HUES64 (cell line): Measurements from ENCODE around the gene TPST2.
A peak's percentile ranks its signal among the peaks of the same experiment; 100 is the strongest.

Experiments used
- H3K27ac ChIP-seq: 2 replicates; pipeline ENCODE4 v1.7.0; 2013; ENCODE audit warnings: low read depth, low read length, inconsistent platforms
- H3K27me3 ChIP-seq: 2 replicates; pipeline ENCODE4 v1.6.1; 2013; ENCODE audit warnings: mild to moderate bottlenecking, low read length; ENCODE audit not compliant: insufficient read depth
- H3K36me3 ChIP-seq: 2 replicates; pipeline ENCODE4 v1.6.1; 2013; ENCODE audit warnings: mild to moderate bottlenecking, low read length; ENCODE audit not compliant: insufficient read depth
- H3K4me1 ChIP-seq: 2 replicates; pipeline ENCODE4 v1.6.1; 2013; ENCODE audit warnings: mild to moderate bottlenecking, low read length, moderate library complexity; ENCODE audit not compliant: insufficient read depth
- H3K4me3 ChIP-seq: 2 replicates; pipeline ENCODE4 v1.5.1; 2013; ENCODE audit warnings: mild to moderate bottlenecking, low read length, moderate library complexity
- H3K9ac ChIP-seq: 2 replicates; pipeline ENCODE4 v1.6.1; 2013; ENCODE audit warnings: mild to moderate bottlenecking, low read depth, low read length
- H3K9me3 ChIP-seq: 2 replicates; pipeline ENCODE4 v1.6.1; 2013; ENCODE audit warnings: low read depth, low read length; ENCODE audit not compliant: insufficient read depth
- WGBS: fragments of 150-250, 120-280 bp; methylation state at CpG from one replicate; pipeline ENCODE4 v1.1.7; 2013; ENCODE audit warnings: missing lambda C conversion rate; 5-methylcytosine and 5-hydroxymethylcytosine counted together

TPST2 gene

DNA sequence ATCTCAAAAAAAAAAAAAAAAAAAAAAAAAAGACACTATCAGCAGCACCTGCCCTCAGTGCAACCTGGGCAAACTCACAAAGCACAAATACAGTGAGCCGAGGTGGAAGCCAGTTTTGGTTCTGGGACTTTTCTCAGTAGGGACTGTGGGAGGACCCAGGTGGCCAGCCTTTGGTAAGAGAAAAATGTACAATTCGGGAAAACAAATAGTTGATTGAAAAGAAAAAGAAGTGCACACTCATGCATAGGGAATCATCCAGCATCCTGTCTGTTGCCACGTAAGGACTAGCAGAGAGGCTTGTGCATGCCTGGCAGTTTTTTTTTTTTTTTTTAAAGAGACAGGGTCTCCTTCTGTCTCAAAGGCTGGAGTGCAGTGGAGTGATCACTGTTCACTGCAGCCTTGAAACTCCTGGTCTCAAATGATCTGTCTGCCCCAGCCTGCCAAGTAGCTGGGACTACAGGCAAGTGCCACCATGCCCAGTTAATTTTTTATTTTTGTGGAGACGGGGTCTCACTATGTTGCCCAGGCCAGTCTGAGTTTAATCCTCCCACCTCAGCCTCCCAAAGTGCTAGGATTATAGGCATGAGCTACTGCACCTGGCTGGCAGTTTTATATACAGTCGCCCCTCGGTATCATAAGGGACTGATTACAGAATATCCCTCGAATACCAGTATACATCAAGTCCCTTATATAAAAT lies 36.7 kb downstream of the TPST2 start:
- H3K9me3 ChIP-seq: no peaks in the 10 kb centered on the region
- no peak overlapping the region for H3K27ac ChIP-seq
- peaks cover 35% of the 10 kb centered on the region for H3K4me1 ChIP-seq
- no peak overlapping the region for H3K9ac ChIP-seq
- 80% methylated on average over 7 of the region's 7 CpGs for WGBS
- no peaks in the 10 kb centered on the region for H3K27me3 ChIP-seq
- no peak overlapping the region for H3K4me3 ChIP-seq
- no peaks in the 10 kb centered on the region for H3K36me3 ChIP-seq

- no peak overlapping the region for H3K4me3 ChIP-seq
- no peaks in the 10 kb centered on the region for H3K9me3 ChIP-seq
- H3K27ac ChIP-seq: no peak overlapping the region
- 54% methylated on average over 9 of the region's 10 CpGs for WGBS
- peaks cover 33% of the 10 kb centered on the region for H3K4me1 ChIP-seq
- H3K9ac ChIP-seq: no peak overlapping the region
- no peaks in the 10 kb centered on the region for H3K27me3 ChIP-seq
- peaks cover 1% of the 10 kb centered on the region; the same call in 1 of the 2 replicates for H3K36me3 ChIP-seq
Measured at GRCh38 chr22:26552466-26552865, 37.5 kb downstream of the TPST2 start.

GRCh38 chr22:26551568-26551967 lies 38.4 kb downstream of the TPST2 start:
- no peaks in the 10 kb centered on the region for H3K27me3 ChIP-seq
- H3K9ac ChIP-seq: no peak overlapping the region
- H3K9me3 ChIP-seq: no peaks in the 10 kb centered on the region
- WGBS: 87% methylated on average over 2 of the region's 2 CpGs
- H3K27ac ChIP-seq: no peak overlapping the region; the same call in 1 of the 2 replicates
- peaks cover 7% of the 10 kb centered on the region; the same call in 1 of the 2 replicates for H3K36me3 ChIP-seq
- H3K4me1 ChIP-seq: peaks cover 33% of the 10 kb centered on the region
- H3K4me3 ChIP-seq: no peak overlapping the region

- H3K27ac ChIP-seq: peak overlapping the region; percentile 39; the same call in 1 of the 2 replicates
- H3K9ac ChIP-seq: peak overlapping the region; percentile 40; the same call in 1 of the 2 replicates
- WGBS: 74% methylated on average over 8 of the region's 8 CpGs
Measured at GRCh38 chr22:26550498-26551033, 39.4 kb downstream of the TPST2 start.

DNA sequence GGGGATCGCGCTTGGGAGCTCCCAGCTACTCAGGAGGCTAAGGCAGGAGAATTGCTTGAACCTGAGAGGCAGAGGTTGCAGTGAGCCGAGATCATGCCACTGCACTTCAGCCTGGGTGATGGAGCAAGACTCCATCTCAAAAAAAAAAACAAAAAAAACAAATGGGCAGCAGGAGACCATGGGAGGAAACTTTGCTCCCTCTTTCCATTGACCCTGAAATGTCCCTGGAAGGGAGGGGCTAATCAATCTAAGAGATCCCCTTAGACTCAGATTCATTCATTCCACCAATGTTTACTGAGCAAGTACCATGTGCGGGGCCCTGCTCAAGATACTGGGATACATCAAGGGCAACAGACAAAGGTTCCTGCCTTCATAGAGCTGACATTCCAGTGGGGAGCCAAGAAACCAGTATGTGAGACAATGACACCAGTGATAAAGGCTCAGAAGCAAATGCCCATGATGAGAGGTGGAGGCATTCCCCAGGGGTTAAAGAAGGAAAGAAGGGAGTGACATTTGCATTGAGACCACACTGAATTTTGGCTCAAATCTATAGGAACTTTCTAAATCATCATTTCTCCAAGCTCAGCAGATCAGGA lies 39.9 kb downstream of the TPST2 start:
- peak overlapping the region; percentile 39; the same call in 1 of the 2 replicates for H3K27ac ChIP-seq
- no peak overlapping the region for H3K4me3 ChIP-seq
- H3K9ac ChIP-seq: no peak overlapping the region
- no peaks in the 10 kb centered on the region for H3K27me3 ChIP-seq
- H3K36me3 ChIP-seq: peaks cover 7% of the 10 kb centered on the region; the same call in 1 of the 2 replicates
- WGBS: 94% methylated on average over 4 of the region's 4 CpGs
- H3K9me3 ChIP-seq: no peaks in the 10 kb centered on the region
- H3K4me1 ChIP-seq: peaks cover 24% of the 10 kb centered on the region

More at GRCh38 chr22:26550498-26551033, 39.4 kb downstream of the TPST2 start:
- H3K4me3 ChIP-seq: no peak overlapping the region
- H3K4me1 ChIP-seq: peaks cover 29% of the 10 kb centered on the region
- H3K27me3 ChIP-seq: no peaks in the 10 kb centered on the region
- peaks cover 7% of the 10 kb centered on the region; the same call in 1 of the 2 replicates for H3K36me3 ChIP-seq
- no peaks in the 10 kb centered on the region for H3K9me3 ChIP-seq

- no peak overlapping the region for H3K9ac ChIP-seq
- H3K4me3 ChIP-seq: no peak overlapping the region
- 93% methylated on average over 6 of the region's 6 CpGs for WGBS
- peaks cover 24% of the 10 kb centered on the region for H3K4me1 ChIP-seq
- peaks cover 7% of the 10 kb centered on the region; the same call in 1 of the 2 replicates for H3K36me3 ChIP-seq
- no peak overlapping the region for H3K27ac ChIP-seq
- H3K27me3 ChIP-seq: no peaks in the 10 kb centered on the region
- no peaks in the 10 kb centered on the region for H3K9me3 ChIP-seq
Measured at GRCh38 chr22:26548984-26549383, 40.9 kb downstream of the TPST2 start.

GRCh38 chr22:26548303-26548702 lies 41.6 kb downstream of the TPST2 start:
- no peak overlapping the region for H3K27ac ChIP-seq
- no peak overlapping the region for H3K4me3 ChIP-seq
- no peaks in the 10 kb centered on the region for H3K9me3 ChIP-seq
- no peak overlapping the region for H3K9ac ChIP-seq
- no peaks in the 10 kb centered on the region for H3K27me3 ChIP-seq
- peaks cover 24% of the 10 kb centered on the region for H3K4me1 ChIP-seq
- WGBS: 89% methylated on average over 3 of the region's 3 CpGs
- peaks cover 7% of the 10 kb centered on the region; the same call in 1 of the 2 replicates for H3K36me3 ChIP-seq

GRCh38 chr22:26547837-26548236 lies 42.1 kb downstream of the TPST2 start:
- Histone ChIP-seq H3K27ac (no peak overlapping the region), H3K36me3 (peaks cover 10% of the 10 kb centered on the region), H3K4me1 (peaks cover 21% of the 10 kb centered on the region), H3K9me3 (no peaks in the 10 kb centered on the region), H3K27me3 (no peaks in the 10 kb centered on the region), H3K9ac (no peak overlapping the region), H3K4me3 (no peak overlapping the region)
- 97% methylated on average over 3 of the region's 4 CpGs for WGBS

GRCh38 chr22:26547426-26547825 lies 42.5 kb downstream of the TPST2 start:
- Histone ChIP-seq H3K27ac (no peak overlapping the region; the same call in 1 of the 2 replicates), H3K4me1 (peaks cover 19% of the 10 kb centered on the region)

DNA sequence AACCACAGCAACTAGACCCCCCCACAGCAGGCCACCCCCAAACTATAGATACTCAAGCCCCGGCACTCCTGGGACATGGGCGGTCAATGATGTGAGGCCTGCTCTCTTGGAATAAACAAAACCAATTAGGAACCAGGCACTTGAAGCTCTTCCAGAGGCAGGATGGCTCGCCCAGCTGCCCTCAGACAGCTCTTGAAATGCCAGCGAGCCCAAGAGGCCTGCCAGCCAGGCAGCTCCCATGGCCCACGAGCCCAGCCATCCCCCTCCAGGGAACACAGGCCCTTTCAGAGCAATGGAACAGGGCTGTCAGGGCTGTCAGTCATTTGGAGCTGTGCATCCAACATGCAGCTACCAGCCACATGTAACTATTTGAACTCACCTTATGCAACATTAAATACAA lies 43.6 kb downstream of the TPST2 start:
- Histone ChIP-seq H3K4me1 (peaks cover 16% of the 10 kb centered on the region), H3K27ac (no peak overlapping the region), H3K27me3 (no peaks in the 10 kb centered on the region), H3K4me3 (no peak overlapping the region), H3K9ac (no peak overlapping the region), H3K36me3 (peaks cover 19% of the 10 kb centered on the region), H3K9me3 (no peaks in the 10 kb centered on the region)
- WGBS: 95% methylated on average over 5 of the region's 5 CpGs

More at GRCh38 chr22:26547426-26547825, 42.5 kb downstream of the TPST2 start:
- Histone ChIP-seq H3K9me3 (no peaks in the 10 kb centered on the region), H3K9ac (no peak overlapping the region), H3K27me3 (no peaks in the 10 kb centered on the region), H3K4me3 (no peak overlapping the region), H3K36me3 (peaks cover 14% of the 10 kb centered on the region)
- WGBS: 95% methylated on average over 7 of the region's 7 CpGs

GRCh38 chr22:26545827-26546226 lies 44.1 kb downstream of the TPST2 start:
- H3K4me3 ChIP-seq: no peak overlapping the region
- no peaks in the 10 kb centered on the region for H3K27me3 ChIP-seq
- H3K9me3 ChIP-seq: no peaks in the 10 kb centered on the region
- peaks cover 24% of the 10 kb centered on the region for H3K36me3 ChIP-seq
- 98% methylated on average over 5 of the region's 5 CpGs for WGBS
- no peak overlapping the region for H3K27ac ChIP-seq
- peaks cover 14% of the 10 kb centered on the region for H3K4me1 ChIP-seq
- no peak overlapping the region for H3K9ac ChIP-seq
